H1 (cell line): ENCODE results near the gene CLPTM1L. TPM values are rescaled to one million over a fixed set of nuclear protein-coding genes. Genes with fewer than 3 reads are reported as not detected.

Source experiments
- CTCF ChIA-PET: fragments of 300-600 bp; sonication (Branson Sonifier 250); formaldehyde crosslinking; loops from one replicate; lab custom pipeline; 2021; ENCODE audit not compliant: partially characterized antibody; lab: Charles Lee
- POLR2A ChIA-PET: fragments of 300-600 bp; sonication (Branson Sonifier 250); formaldehyde crosslinking; loops from one replicate; lab custom pipeline; 2021; ENCODE audit warnings: inconsistent platforms; ENCODE audit not compliant: partially characterized antibody; lab: Charles Lee
- DNase-seq, 2 experiments: peaks; one replicate each; pipeline versions ENCODE4 v3.0.0 to v3.0.0-alpha.2; 2010 to 2022; ENCODE audit warnings: low spot score in 2 of 2, low read depth in 1 of 2, mixed read lengths in 1 of 2
- FAIRE-seq: peaks from 2 replicates; lab custom pipeline; 2011; peaks lifted over from hg19 to GRCh38; lab: Jason Lieb, UNC
- H2AFZ ChIP-seq: 2 replicates; pipeline ENCODE4 v1.8.1; 2012; ENCODE audit warnings: low read length, inconsistent platforms
- H2AK5ac ChIP-seq: 2 replicates; pipeline ENCODE4 v1.6.1; 2013; ENCODE audit warnings: low read depth, low read length
- H2BK120ac ChIP-seq: replicated peaks from 2 replicates; pipeline ENCODE3; 2013; ENCODE audit warnings: low read depth, low read length, inconsistent platforms
- H2BK12ac ChIP-seq: 2 replicates; pipeline ENCODE4 v1.6.1; 2013; ENCODE audit warnings: low read depth, low read length
- H2BK15ac ChIP-seq: 2 replicates; pipeline ENCODE4 v1.6.1; 2013; ENCODE audit warnings: low read length
- H2BK20ac ChIP-seq: 2 replicates; pipeline ENCODE4 v1.6.1; 2013; ENCODE audit warnings: low read length
- H2BK5ac ChIP-seq: 2 replicates; pipeline ENCODE4 v1.6.1; 2013; ENCODE audit warnings: low read depth, low read length
- H3K14ac ChIP-seq: 2 replicates; pipeline ENCODE4 v1.6.1; 2013; ENCODE audit warnings: inconsistent platforms; ENCODE audit not compliant: insufficient read length
- H3K18ac ChIP-seq: 2 replicates; pipeline ENCODE4 v1.6.1; 2013; ENCODE audit warnings: low read length; ENCODE audit errors: extremely low read depth
- H3K23ac ChIP-seq: 2 replicates; pipeline ENCODE4 v1.6.1; 2013; ENCODE audit warnings: inconsistent platforms; ENCODE audit not compliant: insufficient read length
- H3K23me2 ChIP-seq: 2 replicates; pipeline ENCODE4 v1.6.1; 2013; ENCODE audit warnings: low read depth, low read length
- H3K27ac ChIP-seq: 2 replicates; pipeline ENCODE4 v1.6.1; 2011; ENCODE audit warnings: low read depth, low read length, inconsistent platforms
- H3K27me3 ChIP-seq, 4 experiments: replicated peaks in 1 of 4; 1 replicate in 1 of 4; 2 replicates in 3 of 4; pipeline versions ENCODE4 v1.6.1 to v1.8.1; 2011 to 2013; ENCODE audit warnings: low read length in 3 of 4, mild to moderate bottlenecking in 3 of 4, inconsistent platforms in 2 of 4, mixed read lengths in 2 of 4, moderate library complexity in 1 of 4; ENCODE audit not compliant: control insufficient read depth in 3 of 4, insufficient read depth in 3 of 4; ENCODE audit errors: extremely low read depth in 1 of 4
- H3K36me3 ChIP-seq, 4 experiments: 2 replicates each; pipeline versions ENCODE4 v1.6.1 to v1.8.1; 2011 to 2013; ENCODE audit warnings: mild to moderate bottlenecking in 4 of 4, low read length in 3 of 4, moderate library complexity in 2 of 4, control low read depth in 1 of 4, inconsistent platforms in 1 of 4; ENCODE audit not compliant: insufficient read depth in 4 of 4, control insufficient read depth in 2 of 4
- H3K4ac ChIP-seq: replicated peaks from 2 replicates; pipeline ENCODE3; 2013; ENCODE audit warnings: low read length, low read depth, mixed read lengths, inconsistent platforms; ENCODE audit not compliant: insufficient read length
- H3K4me1 ChIP-seq, 4 experiments: replicated peaks in 1 of 4; 1 replicate in 1 of 4; 2 replicates in 3 of 4; pipeline versions ENCODE4 v1.6.1 to v1.8.1; 2011 to 2013; ENCODE audit warnings: low read length in 3 of 4, inconsistent platforms in 2 of 4, mixed read lengths in 1 of 4; ENCODE audit not compliant: insufficient read depth in 4 of 4, control insufficient read depth in 3 of 4
- H3K4me2 ChIP-seq, 2 experiments: 2 replicates each; pipeline versions ENCODE4 v1.6.1 to v1.8.1; 2011 to 2013; ENCODE audit warnings: low read depth in 2 of 2, low read length in 2 of 2, control low read depth in 1 of 2, inconsistent platforms in 1 of 2, mild to moderate bottlenecking in 1 of 2; ENCODE audit not compliant: insufficient read depth in 1 of 2
- H3K4me3 ChIP-seq, 4 experiments: fragments of 200-600, 300-600 bp in 1 of 4; sonication (generic), shearing (Covaris generic), sonication (Bioruptor Twin) in 1 of 4; 2 replicates each; pipeline versions ENCODE4 v1.5.1 to v1.8.1; 2011 to 2016; ENCODE audit warnings: low read length in 4 of 4, low read depth in 3 of 4, control low read depth in 2 of 4, inconsistent platforms in 2 of 4, mild to moderate bottlenecking in 2 of 4, mixed read lengths in 1 of 4, moderate library complexity in 1 of 4; ENCODE audit not compliant: insufficient read depth in 2 of 4; ENCODE audit errors: extremely low read depth in 1 of 4
- H3K56ac ChIP-seq: replicated peaks from 2 replicates; pipeline ENCODE3; 2013; ENCODE audit warnings: low read depth, mild to moderate bottlenecking, mixed read lengths, low read length, inconsistent platforms; ENCODE audit not compliant: insufficient read length
- H3K79me1 ChIP-seq: 2 replicates; pipeline ENCODE4 v1.6.1; 2013; ENCODE audit warnings: low read depth, low read length, control low read depth
- H3K79me2 ChIP-seq, 2 experiments: 2 replicates each; pipeline versions ENCODE4 v1.6.1 to v1.8.1; 2012 to 2013; ENCODE audit warnings: low read length in 2 of 2, mild to moderate bottlenecking in 2 of 2, inconsistent platforms in 1 of 2; ENCODE audit not compliant: insufficient read depth in 2 of 2, control insufficient read depth in 1 of 2
- H3K9ac ChIP-seq, 4 experiments: replicated peaks in 1 of 4; 1 replicate in 1 of 4; 2 replicates in 3 of 4; pipeline versions ENCODE4 v1.6.1 to v1.8.1; 2011 to 2013; ENCODE audit warnings: low read depth in 3 of 4, low read length in 3 of 4, control low read depth in 2 of 4, mild to moderate bottlenecking in 2 of 4, moderate library complexity in 2 of 4, inconsistent platforms in 1 of 4; ENCODE audit errors: extremely low read depth in 1 of 4
- H3K9me3 ChIP-seq, 2 experiments: 2 replicates each; pipeline versions ENCODE4 v1.6.1 to v1.8.1; 2012 to 2013; ENCODE audit warnings: mild to moderate bottlenecking in 2 of 2, moderate library complexity in 2 of 2, control low read depth in 1 of 2, inconsistent platforms in 1 of 2, low read depth in 1 of 2, low read length in 1 of 2, mixed read lengths in 1 of 2; ENCODE audit not compliant: insufficient read depth in 2 of 2
- H4K20me1 ChIP-seq, 2 experiments: replicated peaks in 1 of 2; 2 replicates each; pipeline versions ENCODE3 to v1.8.1; 2011 to 2013; ENCODE audit warnings: inconsistent platforms in 2 of 2, low read length in 2 of 2, mild to moderate bottlenecking in 1 of 2; ENCODE audit not compliant: insufficient read depth in 2 of 2, control insufficient read depth in 1 of 2
- H4K5ac ChIP-seq: 2 replicates; pipeline ENCODE4 v1.6.1; 2013; ENCODE audit warnings: low read length, low read depth, mixed read lengths, inconsistent platforms; ENCODE audit not compliant: insufficient read length
- H4K8ac ChIP-seq: 2 replicates; pipeline ENCODE4 v1.8.0; 2013; ENCODE audit warnings: mild to moderate bottlenecking, moderate library complexity, low read length, inconsistent platforms; ENCODE audit not compliant: insufficient read depth; ENCODE audit errors: extremely low read depth
- H4K91ac ChIP-seq: replicated peaks from 2 replicates; pipeline ENCODE3; 2013; ENCODE audit warnings: low read length, mixed read lengths, inconsistent platforms; ENCODE audit not compliant: insufficient read length
- EP300 ChIP-seq, 2 experiments: IDR thresholded peaks; 1 replicate in 1 of 2; 2 replicates in 1 of 2; pipeline ENCODE4 v1.6.1; 2011 to 2012; ENCODE audit warnings: low read depth in 2 of 2, low read length in 2 of 2, mild to moderate bottlenecking in 2 of 2, borderline replicate concordance in 1 of 2, inconsistent platforms in 1 of 2, moderate library complexity in 1 of 2
- HDAC2 ChIP-seq, 2 experiments: fragments of 300-600 bp in 1 of 2; sonication (generic) in 1 of 2; IDR thresholded peaks; 2 replicates each; pipeline ENCODE4 v1.6.1; 2011 to 2012; ENCODE audit warnings: low read depth in 2 of 2, low read length in 2 of 2, mild to moderate bottlenecking in 2 of 2, moderate library complexity in 2 of 2, borderline replicate concordance in 1 of 2, inconsistent platforms in 1 of 2
- SIRT6 ChIP-seq: IDR thresholded peaks from one replicate; pipeline ENCODE4 v1.7.1; 2012; ENCODE audit warnings: low read length, inconsistent platforms
- SRF ChIP-seq: IDR thresholded peaks from 2 replicates; pipeline ENCODE4 v1.6.1; 2011; ENCODE audit warnings: mild to moderate bottlenecking, low read depth, low read length, moderate library complexity
- ZNF274 ChIP-seq: IDR thresholded peaks from 2 replicates; pipeline ENCODE4 v1.7.0; 2012; ENCODE audit warnings: low read length, borderline replicate concordance; ENCODE audit errors: extremely low read depth
- WGBS, 2 experiments: shearing (Covaris generic) in 1 of 2; methylation state at CpG; one replicate each; pipeline versions ENCODE4 v1.1.6 to v1.1.7; 2013 to 2015; ENCODE audit warnings: low lambda C conversion rate in 2 of 2, mixed read lengths in 2 of 2, inconsistent platforms in 1 of 2, low coverage in 1 of 2, missing lambda C conversion rate in 1 of 2; ENCODE audit not compliant: insufficient replicate concordance in 2 of 2, insufficient coverage in 1 of 2, insufficient read length in 1 of 2; ENCODE audit errors: extremely low coverage in 1 of 2, missing lambda C conversion rate in 1 of 2; 5-methylcytosine and 5-hydroxymethylcytosine counted together
- polyA plus RNA-seq, 7 experiments: library from polyadenylated mRNA; depleted of rRNA in 3 of 7; stranded (reverse) in 5 of 7; unstranded in 2 of 7; fragments of >200 nt in 5 of 7; fragments of 200-250 nt in 2 of 7; gene quantifications; 1 replicate in 5 of 7; 2 replicates in 1 of 7; 4 replicates in 1 of 7; pipeline versions ENCODE4 v1.2.1 to v1.2.3, GENCODE V29; 2011 to 2013; ENCODE audit warnings: missing spikeins in 2 of 7, mixed read lengths in 2 of 7
- total RNA-seq: library from RNA; stranded (reverse); fragmentation: NEBNext Ultra II Directional; extraction: Animal tissue kit (Norgen Biotek cat#: 25700); gene quantifications from 2 replicates; pipeline ENCODE4 v1.2.1, GENCODE V29; 2021

CLPTM1L gene
- total and polyA plus RNA-seq, 2 of the 8 experiments (the other 6 are each of a cell fraction or from before 2014, with no cell fraction given) = 102 to 119 TPM

- H4K20me1 ChIP-seq = peaks cover 5 to 19% of the 10 kb centered on the region in 2 experiments
- no peak overlapping the region for H3K23ac ChIP-seq
Observed at GRCh38 chr5:1330847-1331831, 13.8 kb downstream of the CLPTM1L start.

More at GRCh38 chr5:1330847-1331831, 13.8 kb downstream of the CLPTM1L start:
- no peak overlapping the region for H3K4ac ChIP-seq
- FAIRE-seq (no peak), DNase-seq (no peak)
- no peak overlapping the region for H2AK5ac ChIP-seq
- no peak overlapping the region for H3K4me2 ChIP-seq
- H2BK5ac ChIP-seq = no peak overlapping the region
- POLR2A ChIA-PET = interaction anchor here (0.6 to 1.7 kb wide), 5 partner anchors 10 to 90 kb away, joined by 3 to 5 read pairs (median 3); partner anchors contain the start of gene CLPTM1L
- 91% methylated on average over 34 of the region's 35 CpGs; no CpG with 5 or more reads in 1 of the 2 experiments for WGBS, 2 experiments
- H3K14ac ChIP-seq = no peak overlapping the region
- no peak for TF ChIP-seq SRF
- no peak for TF ChIP-seq SIRT6
- TF ChIP-seq EP300 (IDR thresholded peaks at IDR 0.05; ENCODE audit: borderline replicate concordance in 1 of 2, low read depth in 2 of 2, low read length in 2 of 2) = no peak
- TF ChIP-seq HDAC2 (IDR thresholded peaks at IDR 0.05; ENCODE audit: borderline replicate concordance in 1 of 2, low read depth in 2 of 2, low read length in 2 of 2) = no peak
- no peak for TF ChIP-seq ZNF274
- no peak overlapping the region for H3K9ac ChIP-seq
- no peak overlapping the region for H3K18ac ChIP-seq
- H2BK15ac ChIP-seq = no peak overlapping the region
- H3K9me3 ChIP-seq = peaks cover 0 to 4% of the 10 kb centered on the region in 2 experiments; a peak in 1 of 4 replicates
- no peak overlapping the region for H2AFZ ChIP-seq
- peaks cover 0 to 6% of the 10 kb centered on the region in 2 experiments; a peak in 2 of 4 replicates for H3K79me2 ChIP-seq
- peaks cover 18 to 54% (median 44%) of the 10 kb centered on the region in 4 experiments for H3K36me3 ChIP-seq
- no peaks in the 10 kb centered on the region for H3K27me3 ChIP-seq
- no peak overlapping the region for H2BK20ac ChIP-seq
- no peak overlapping the region for H2BK120ac ChIP-seq
- CTCF ChIA-PET = interaction anchor here (0.6 to 0.9 kb wide), 3 partner anchors 18 to 47 kb away, joined by 3 read pairs; no protein-coding TSS in a partner anchor
- H3K4me1 ChIP-seq = no peaks in the 10 kb centered on the region; a peak in 1 of 7 replicates
- H3K23me2 ChIP-seq = no peaks in the 10 kb centered on the region
- no peak overlapping the region for H4K8ac ChIP-seq
- H3K27ac ChIP-seq = no peak overlapping the region
- H4K91ac ChIP-seq = no peak overlapping the region
- H4K5ac ChIP-seq = no peak overlapping the region
- no peak overlapping the region for H3K56ac ChIP-seq
- peaks cover 3% of the 10 kb centered on the region; the same call in 1 of the 2 replicates for H3K79me1 ChIP-seq
- H2BK12ac ChIP-seq = no peak overlapping the region
- no peak overlapping the region for H3K4me3 ChIP-seq
